HEK293T (cell line): ENCODE results near the gene ATP8A2.

Experiments
- ELF4 ChIP-seq: fragments of 450-650 bp; IDR thresholded peaks from 2 replicates; pipeline ENCODE4 v1.6.1; 2017; ENCODE audit warnings: antibody characterized with exemption
- FOXM1 ChIP-seq: fragments of 450-650 bp; IDR thresholded peaks from 2 replicates; pipeline ENCODE4 v1.6.1; 2017; ENCODE audit warnings: mild to moderate bottlenecking, borderline replicate concordance
- SP1 ChIP-seq: fragments of 450-650 bp; IDR thresholded peaks from 2 replicates; pipeline ENCODE4 v1.6.1; 2017
- SUZ12 ChIP-seq: fragments of 450-650 bp; IDR thresholded peaks from 2 replicates; pipeline ENCODE4 v1.6.1; 2016; ENCODE audit warnings: mild to moderate bottlenecking
- ZNF384 ChIP-seq: fragments of 450-650 bp; IDR thresholded peaks from 2 replicates; pipeline ENCODE4 v1.6.1; 2016

- TF ChIP-seq SUZ12 (no peak), FOXM1 (no peak), ZNF384 (no peak), SP1 (no peak), ELF4 (no peak)
Measured at GRCh38 chr13:25503856-25504255, 132.1 kb downstream of the ATP8A2 start.
